Activated CD8-positive, alpha-beta memory T cell treated with anti-CD3 and anti-CD28 coated beads, Interleukin-2, amount 50 U/mL, for 48 hours (primary cell): ENCODE measurements around the gene SIX4.
"Not testable (repeated sequence)": the region's sequence is repeated elsewhere in the genome, so short reads cannot be mapped to it uniquely, and the experiment has no call there.

ENCODE experiments used
- DNase-seq: peaks from one replicate; pipeline ENCODE4 v3.0.0-alpha.2; 2020

The SIX4 gene

GRCh38 chr14:60723907-60724618 is at the start of gene SIX4:
Gene SIX4 (minus strand): TSS chr14:60724351. CDS start chr14:60724074, 277 bp downstream.
- peak; percentile 54 for DNase-seq

DNA sequence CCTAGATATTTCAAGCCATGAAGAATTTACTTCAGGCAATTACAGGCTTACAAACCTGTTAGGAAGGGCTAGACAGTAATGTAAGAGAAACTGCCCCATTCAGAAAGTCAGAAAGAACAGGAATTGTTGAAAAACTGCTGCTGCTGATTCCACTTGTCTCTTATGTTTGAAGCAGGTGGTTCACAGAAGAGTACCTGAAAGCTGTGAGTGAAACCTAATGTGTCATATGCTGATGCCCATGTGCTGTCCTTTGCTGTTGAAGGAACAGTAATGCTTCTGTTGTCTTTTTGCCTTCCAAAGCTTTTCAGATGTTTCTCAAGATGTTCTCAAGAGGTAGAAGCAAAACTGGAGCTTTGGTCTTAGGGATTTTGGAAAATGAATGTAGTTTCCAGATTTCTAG is 49.4 kb upstream of the SIX4 start:
- DNase-seq: no peak

DNA sequence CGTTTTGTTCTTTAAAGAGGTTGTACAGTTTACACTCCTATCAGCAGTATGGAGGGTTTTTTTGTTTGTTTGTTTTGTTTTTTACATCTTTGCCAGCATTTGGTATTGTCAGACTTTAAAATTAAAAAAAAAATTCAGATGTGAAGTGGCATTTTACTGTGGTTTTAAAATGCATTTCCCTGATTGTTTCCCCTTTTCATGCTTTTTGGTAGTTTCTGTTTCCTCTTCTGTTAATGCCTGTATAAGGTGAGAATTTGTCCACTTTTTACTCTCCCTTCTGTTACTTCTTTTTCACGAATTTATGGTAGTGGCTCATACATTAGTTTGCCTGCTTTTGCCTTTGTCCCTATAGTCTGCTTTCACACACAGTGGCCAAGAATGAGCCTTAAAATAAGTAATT is 47.0 kb upstream of the SIX4 start:
- DNase-seq: no peak

DNA sequence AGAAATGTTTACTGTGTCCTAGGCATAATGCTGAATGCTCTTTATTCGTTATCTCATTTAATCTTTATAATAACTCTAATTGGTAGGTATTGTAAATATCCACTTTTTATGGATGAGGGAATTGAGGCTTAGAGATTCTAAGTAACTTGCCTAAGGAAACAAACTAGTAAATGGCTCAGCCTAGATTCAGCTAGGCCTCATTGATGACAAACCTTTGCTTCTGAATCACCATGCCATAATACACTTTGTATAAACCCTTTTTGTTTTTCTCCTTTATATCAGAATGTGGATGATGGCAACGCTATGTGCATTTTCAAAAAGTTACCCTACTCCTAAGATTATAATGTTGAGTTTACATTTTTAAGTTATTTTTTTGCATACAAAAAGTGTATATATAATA is 44.5 kb upstream of the SIX4 start:
- no peak for DNase-seq

- no peak for DNase-seq
Observed at GRCh38 chr14:60760644-60761364, 36.7 kb upstream of the SIX4 start.

DNA sequence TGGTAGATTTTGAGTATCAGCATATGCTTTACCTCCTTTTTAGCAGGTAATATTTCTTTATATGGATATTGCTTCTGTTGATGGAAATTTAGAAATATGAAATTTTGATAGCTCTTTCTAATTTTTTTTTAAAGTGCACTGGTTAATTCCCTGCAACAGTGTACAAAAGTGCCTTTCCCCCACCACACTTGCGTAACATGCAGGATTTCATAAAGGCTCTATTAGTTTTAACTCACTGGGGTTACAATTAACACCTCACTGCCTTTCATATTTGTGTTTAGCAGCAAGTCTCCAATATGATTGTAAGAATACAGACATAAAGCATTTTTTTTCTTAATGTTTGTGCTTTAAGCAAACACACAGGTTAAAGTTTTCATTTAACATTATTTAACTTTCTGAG is 36.1 kb upstream of the SIX4 start:
- no peak for DNase-seq

- no peak for DNase-seq
Observed at GRCh38 chr14:60758885-60759284, 34.7 kb upstream of the SIX4 start.

DNA sequence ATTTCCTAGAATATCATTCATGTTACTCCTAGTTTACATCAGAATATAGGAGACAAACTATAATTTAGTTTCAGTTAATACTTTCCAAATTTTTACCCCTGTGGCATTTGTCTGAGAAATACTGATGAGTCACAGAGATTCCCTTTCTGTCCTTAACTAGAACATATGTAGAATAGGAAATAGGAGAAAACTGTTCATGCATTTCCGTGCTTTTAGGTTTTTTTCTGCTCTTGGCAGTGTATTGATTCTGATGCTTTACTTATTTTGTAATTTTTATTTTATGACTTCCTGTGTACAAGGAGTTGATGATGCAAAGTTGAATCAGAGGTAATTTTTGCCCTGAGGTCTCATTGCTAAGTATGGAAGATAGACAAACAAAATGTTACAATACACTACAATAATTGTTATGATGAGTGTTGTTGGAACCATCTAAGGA is 33.4 kb upstream of the SIX4 start:
- no peak for DNase-seq

- no peak for DNase-seq
Observed at GRCh38 chr14:60756847-60757246, 32.7 kb upstream of the SIX4 start.

DNA sequence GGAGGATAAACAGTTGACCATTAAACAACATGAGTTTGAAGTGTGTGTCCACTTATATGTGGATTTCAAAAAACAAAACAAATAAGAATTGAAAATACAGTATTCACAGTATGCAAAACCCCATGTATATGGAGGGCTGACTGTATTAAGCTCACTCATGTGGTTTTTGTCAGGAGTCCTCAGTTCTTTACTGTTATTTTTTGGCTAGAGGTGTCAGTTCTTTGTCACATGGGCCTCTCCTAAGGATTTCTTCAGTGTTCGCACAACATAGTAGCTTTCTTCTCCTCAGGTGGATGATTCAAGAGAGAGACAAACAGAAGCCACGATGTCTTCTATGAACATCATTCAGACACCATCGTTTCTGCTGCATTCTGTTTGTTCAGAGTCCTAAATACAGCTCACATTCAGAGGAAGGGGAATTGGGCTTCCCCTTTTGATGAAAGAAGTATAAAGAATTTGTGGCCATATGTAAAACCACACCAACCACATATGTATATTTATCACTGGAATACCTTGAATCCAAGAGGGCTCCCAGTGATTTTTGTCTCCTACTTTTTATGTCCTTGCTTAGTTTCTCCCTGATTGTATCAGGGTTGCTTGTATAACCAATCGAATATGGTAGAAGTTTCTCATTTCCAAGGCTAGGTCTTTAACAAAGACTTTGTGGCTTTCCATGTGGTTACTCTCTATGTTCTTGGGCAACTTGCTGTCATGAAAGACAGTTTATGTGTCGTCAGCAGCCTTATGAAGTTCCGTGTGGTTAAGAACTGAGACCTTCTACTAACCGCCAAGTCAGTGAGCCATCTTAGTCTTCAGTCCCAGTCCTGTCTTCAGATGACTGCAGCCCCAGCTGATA is 29.3 kb upstream of the SIX4 start:
- peak; percentile 58 for DNase-seq

DNA sequence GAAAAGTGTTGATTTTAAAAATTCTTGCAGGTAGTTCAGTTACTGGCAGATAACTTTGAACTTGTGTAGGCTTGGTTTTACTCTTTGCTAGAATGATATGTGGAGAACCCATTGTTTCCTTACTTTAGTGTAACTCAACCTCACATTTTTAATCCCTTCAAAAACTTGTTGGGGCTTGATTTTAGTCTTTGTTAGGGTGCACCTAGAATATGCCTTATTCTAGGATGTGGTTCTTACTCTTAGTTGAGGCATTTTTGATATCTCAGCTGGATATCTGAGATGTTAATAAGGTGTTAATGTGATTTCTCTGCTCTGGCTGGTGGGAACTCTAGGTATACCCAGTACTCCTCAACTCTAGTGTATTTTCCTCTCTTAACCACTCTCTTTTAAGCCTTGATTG is 20.4 kb upstream of the SIX4 start:
- no peak for DNase-seq

GRCh38 chr14:60738843-60739508 is 14.8 kb upstream of the SIX4 start:
- no peak for DNase-seq

DNA sequence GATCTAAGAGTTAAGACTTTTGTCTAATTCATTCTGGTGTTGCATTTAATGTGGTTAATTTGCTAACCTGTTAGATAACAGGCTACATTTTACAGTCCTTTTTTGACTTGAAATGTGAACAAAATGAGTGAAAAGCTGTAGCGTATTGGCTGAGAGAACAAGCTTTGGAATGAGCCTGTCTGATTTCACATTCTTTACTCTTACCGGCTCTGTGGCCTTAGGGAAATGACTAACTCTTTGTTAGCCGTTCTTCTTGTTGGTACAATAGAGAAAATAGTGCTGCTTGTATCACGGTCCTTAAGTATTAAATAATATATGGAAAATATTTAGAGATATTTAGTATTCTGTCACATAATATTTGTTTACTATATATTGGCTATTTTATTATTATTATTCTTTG is 12.3 kb upstream of the SIX4 start:
- DNase-seq: no peak

DNA sequence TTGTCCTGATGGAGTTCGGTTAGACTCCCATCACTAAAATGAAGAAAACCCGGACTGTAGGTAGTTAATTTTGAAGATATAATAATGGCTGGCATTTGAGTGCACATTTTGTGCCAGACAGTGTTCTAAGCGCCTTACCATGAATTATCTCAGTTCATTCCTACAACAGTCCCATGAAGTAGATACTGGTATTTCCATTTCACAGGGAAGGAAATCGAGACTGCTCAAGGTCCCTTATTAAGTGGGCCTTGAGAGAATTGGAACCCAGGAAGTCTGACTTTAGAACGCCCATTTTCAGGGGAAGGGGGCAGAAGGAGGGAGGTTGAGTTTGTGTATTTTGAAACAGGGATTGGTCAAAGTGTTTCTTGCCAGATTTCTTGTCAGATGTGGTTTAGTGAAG is 11.3 kb upstream of the SIX4 start:
- DNase-seq: no peak

DNA sequence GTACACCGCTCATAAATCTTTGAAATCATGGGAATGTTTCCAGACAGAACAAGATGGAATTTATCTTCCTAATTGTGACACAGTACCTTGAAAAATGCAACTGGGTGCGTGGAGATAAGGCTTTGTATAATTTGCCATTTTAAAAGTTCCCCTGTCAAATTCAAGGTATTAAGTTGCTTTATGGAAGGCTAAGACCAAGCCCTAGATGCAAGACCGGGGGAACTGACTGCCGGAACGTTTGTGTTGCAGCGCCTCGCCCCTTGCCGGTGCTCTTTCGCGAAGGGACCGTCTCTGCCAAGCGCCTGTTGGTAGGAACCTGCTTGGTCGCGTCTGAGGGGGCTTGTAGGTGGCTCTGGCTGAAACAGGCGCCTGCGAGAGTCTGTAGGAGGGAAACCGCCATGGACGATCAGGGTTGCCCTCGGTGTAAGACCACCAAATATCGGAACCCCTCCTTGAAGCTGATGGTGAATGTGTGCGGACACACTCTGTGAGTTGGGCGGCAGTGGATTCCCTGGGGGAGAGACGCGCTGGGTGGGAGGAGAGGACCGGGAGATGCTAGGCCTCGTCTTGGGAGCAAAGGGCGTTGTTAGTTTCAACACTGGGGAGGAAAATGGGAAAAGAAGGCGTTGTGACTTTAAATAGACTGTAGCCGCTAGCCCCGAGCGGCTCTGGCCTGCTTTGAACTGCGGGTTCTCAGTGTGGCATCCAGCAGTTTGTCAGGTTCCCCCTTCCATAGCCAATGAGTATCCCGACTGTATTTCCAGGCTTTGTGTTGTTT is 10.5 kb upstream of the SIX4 start, which contains the start of gene MNAT1:
Gene MNAT1, plus strand, starts transcription at position 297 of the 778 bp plus-strand sequence. Its CDS starts 102 bp downstream, at position 399.
- DNase-seq: peak; percentile 91

DNA sequence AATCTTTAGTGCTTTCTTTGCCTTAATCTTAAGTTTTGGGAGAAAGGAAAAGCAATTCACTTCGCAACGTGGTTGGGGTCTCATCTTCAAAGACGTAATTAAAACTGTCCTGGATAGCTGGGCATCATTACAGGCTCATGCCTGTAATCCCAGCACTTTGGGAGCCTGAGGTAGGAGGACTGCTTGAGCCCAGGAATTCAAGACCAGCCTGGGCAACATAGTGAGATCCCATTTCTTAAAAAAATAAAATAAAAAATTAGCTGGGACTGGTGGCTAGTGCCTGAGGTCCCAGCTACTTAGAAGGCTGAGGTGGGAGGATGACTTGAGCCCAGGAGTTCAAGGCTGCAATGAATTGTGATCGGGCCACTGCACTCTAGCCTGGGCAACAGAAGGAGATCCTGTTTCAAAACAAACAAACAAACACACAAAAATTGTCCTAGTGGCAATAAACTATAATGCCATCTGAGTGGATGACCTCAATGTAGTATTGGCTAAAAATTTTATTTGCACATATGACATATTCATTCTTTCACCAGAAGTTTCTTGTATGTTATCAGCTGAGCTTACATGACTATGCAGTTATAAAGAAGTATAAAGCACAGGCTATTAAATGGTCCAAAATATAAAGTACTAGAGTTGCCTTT is 8.8 kb upstream of the SIX4 start:
- DNase-seq: no peak

- not testable (repeated sequence) for DNase-seq
Observed at GRCh38 chr14:60731291-60731690, 7.1 kb upstream of the SIX4 start.

DNA sequence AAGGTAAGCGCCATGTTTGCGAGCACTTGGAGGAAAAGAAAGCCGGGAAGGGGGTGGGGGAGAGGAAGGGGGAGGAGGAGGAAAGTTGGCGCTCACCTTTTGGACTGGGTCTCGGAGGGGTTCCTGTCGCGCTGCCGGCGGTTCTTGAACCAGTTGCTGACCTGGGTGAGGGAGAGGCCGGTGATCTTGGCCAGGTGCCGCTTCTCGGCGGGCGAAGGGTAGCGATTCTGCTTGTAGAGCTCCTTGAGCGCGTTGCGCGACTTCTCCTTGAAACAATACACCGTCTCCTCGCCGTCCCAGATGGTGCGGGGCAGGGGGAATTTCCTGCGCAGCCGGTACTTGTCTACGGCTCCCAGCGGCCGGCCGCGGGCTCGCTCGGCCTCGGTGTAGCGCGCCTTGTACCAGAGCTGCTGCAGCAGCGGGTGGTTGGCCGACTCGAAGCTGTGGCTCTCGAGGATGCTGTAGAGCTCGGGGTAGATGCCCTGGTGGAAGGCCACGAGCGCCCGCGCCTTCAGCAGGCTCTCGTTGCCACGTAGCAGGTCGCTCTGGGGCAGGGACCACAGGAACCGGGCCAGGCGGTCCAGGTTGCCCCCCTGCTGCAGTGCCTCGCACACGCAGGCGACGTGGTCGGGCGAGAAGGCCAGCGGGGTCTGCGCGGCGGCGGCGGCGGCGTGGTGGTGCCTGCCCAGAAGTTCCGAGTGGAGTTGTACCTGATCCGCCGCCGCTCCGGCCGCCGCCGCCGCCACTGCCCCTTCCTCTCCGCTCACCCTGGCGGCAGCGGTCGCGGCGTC is 840 bp downstream of the SIX4 start:
- DNase-seq: peak; percentile 71

GRCh38 chr14:60722357-60723115 is 1.6 kb downstream of the SIX4 start:
- peak; percentile 64 for DNase-seq

DNA sequence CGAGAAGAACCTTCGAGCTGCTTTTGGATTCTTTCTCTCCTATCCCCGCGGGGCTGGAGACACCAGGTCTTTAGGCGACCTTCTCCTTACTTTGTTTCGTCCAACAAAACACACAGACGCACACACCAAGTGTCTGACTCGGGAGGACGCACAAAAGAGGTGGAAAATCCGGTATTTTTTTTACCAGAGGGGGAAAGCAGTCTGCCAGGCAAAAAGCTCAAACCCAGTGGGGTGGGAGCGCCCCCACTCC is 2.1 kb downstream of the SIX4 start:
- no peak for DNase-seq
